Measurements from ENCODE around the gene ZDHHC7. TPM values are rescaled to one million over a fixed set of nuclear protein-coding genes. Genes with fewer than 3 reads are reported as not detected.

Gene ZDHHC7
- total RNA-seq, 4 donors from 2014 or later = 45.9 to 65.5 (median 54.3) TPM

GRCh38 chr16:84924331-84925091 lies 86.8 kb downstream of the ZDHHC7 start:
- 75% methylated on average over 22 of the region's 23 CpGs for WGBS
- TF ChIP-seq EP300 (IDR thresholded peaks at IDR 0.05) (no peak), CTCF (IDR thresholded peaks at IDR 0.05) (no peak), POLR2A (IDR thresholded peaks at IDR 0.05) (no peak), POLR2AphosphoS5 (IDR thresholded peaks at IDR 0.05) (no peak)
- H3K9me3 ChIP-seq = no peaks in the 10 kb centered on the region
- H3K27me3 ChIP-seq = no peaks in the 10 kb centered on the region
- H3K4me1 ChIP-seq = peaks cover 53% of the 10 kb centered on the region
- H3K36me3 ChIP-seq = no peaks in the 10 kb centered on the region
- H3K27ac ChIP-seq = no peak overlapping the region
- no peak overlapping the region for H3K4me3 ChIP-seq
- no peak for DNase-seq (ENCODE audit: low spot score in 2 of 2)

Other genes starting within 250 kb of the ZDHHC7 start
- 100 to 1,000 TPM in 1 of 4 donors, 10 to 100 TPM in 3; 54.9 to 109 (median 63.4) TPM for gene CRISPLD2, start 191.6 kb downstream of the ZDHHC7 start, total RNA-seq
- 10 to 100 TPM; 23.7 to 32.3 (median 26.6) TPM for gene KIAA0513, start 16.3 kb upstream of the ZDHHC7 start, total RNA-seq
- not detected for gene CIBAR2, start 100.9 kb upstream of the ZDHHC7 start, total RNA-seq

Data from suprapubic skin (tissue), 4 donors.